GM12892 (cell line): Measurements from ENCODE around the gene C11orf16.

Source experiments
- POLR2A ChIP-seq: IDR thresholded peaks from 2 replicates; pipeline ENCODE4 v1.6.1; 2011; ENCODE audit warnings: low read depth, low read length, control low read depth
- POLR2AphosphoS5 ChIP-seq: IDR thresholded peaks from 2 replicates; pipeline ENCODE4 v1.6.1; 2011; ENCODE audit warnings: low read depth, low read length, control low read depth

GRCh38 chr11:8927233-8927632 lies 5.5 kb downstream of the C11orf16 start:
- no peak for TF ChIP-seq POLR2AphosphoS5
- TF ChIP-seq POLR2A = no peak
